GM21723 (cell line): ENCODE measurements around the gene BABAM2.

Experiments
- ATAC-seq: cut with Tn5 transposase; IDR thresholded peaks from one replicate; pipeline ENCODE4 v1.9.1; 2021; ENCODE audit warnings: mild to moderate bottlenecking, moderate library complexity; ENCODE audit not compliant: unreplicated experiment

Gene BABAM2

DNA sequence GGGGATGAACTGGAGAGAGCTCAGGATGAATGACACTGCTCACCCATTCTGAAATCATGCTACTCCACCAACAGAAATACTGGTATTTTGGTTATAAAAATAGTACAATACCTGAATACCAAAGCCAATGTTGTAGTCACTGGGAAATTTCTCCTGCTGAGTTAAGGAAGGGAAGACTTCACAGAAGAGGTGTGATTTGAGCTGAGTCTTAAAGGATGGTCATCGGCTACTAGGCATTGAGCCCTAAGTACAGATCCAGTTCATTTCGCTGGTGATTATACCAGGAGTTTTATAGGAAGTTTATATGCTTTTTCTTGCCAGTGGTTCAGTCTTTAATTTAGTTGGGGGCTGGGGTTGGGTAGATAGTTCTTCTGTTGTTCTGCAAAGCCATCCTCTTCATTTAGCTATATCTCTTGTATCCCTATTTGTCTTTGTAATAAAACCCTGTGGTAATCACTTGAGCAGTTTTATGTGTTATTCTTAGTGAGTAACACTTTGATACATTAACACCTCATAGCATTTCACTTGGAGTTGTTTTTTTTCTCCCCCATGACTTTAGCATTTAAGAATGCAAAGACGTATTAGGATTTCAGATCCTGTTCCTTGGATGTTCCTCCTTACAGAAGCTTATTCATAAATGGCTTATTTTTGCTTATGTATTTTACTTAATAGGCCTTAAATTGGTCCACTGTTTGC lies 262.2 kb downstream of the BABAM2 start:
- ATAC-seq: no peak

DNA sequence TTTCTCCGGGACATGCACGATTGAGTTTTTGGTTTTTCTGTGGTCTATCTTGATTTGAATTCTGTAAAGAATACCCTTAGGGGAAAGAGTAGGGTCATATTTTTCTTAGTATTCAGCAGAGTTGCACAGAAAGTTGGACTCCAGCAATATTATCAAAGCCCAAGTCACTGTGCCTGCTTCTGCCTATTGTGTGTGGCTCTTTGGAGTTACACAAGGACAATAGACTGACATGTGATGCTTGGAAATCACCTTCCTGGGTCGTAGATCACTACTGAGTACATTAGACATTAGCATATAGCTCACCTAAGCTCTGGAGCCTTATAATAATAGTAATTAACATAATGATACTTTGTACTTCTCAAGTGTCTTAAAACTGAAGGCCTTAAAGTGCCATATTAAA lies 263.3 kb downstream of the BABAM2 start:
- ATAC-seq: no peak

DNA sequence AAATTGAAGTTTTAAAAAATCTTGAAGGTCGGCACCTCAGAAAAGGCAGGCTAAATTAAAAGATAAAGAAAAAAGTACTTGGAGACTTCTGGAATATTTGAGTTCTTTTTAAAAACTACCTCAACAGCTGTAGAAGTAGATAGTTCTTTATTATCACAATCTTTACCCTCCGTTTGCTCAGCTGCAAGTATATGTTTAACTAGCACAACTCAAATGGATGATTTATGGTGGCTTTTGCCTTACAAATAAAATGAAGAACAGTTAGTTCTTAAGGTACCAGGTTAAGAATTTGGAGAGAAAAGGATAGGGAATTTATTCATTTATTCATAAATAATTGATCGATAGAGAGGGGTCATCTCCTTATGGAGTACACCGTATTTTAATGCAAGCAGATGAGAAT lies 264.6 kb downstream of the BABAM2 start:
- ATAC-seq: no peak

DNA sequence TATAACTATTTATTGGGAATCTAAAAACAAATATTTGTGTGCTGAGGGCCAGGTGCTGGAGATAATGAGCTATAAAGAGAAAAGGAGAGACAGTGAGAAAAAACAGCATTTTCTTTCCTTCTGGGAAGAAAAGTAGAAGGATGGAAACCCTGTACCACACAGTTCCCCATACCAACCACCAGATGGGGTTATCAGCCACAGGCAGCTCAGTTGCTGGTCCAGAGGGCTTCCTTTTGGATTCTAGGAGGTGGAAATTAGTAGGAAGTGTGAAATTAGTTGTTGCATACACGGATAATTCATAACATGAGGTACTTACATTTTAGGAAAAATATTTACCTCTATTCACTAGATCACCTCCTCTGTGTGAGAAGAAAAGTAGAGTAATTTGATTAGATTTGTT lies 265.1 kb downstream of the BABAM2 start:
- ATAC-seq: no peak

DNA sequence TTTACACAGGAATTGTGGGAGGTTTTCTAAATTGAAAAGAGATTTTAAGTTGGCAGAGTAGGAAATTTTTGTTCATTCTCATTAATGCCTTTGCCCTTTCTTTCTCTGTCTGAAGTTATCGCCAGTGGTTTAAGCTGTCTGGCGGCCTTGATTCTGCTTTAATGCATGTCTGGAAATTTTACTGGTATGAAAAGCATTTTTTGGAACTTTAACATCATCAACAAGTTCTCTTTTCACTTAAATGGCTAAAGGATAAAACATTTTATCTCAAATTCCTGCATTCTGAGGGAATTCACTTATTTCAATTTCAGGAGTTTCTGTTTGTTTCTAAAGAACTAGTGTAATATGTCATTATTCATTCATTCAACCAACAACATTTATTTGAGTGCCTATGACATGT lies 268.3 kb downstream of the BABAM2 start:
- no peak for ATAC-seq

DNA sequence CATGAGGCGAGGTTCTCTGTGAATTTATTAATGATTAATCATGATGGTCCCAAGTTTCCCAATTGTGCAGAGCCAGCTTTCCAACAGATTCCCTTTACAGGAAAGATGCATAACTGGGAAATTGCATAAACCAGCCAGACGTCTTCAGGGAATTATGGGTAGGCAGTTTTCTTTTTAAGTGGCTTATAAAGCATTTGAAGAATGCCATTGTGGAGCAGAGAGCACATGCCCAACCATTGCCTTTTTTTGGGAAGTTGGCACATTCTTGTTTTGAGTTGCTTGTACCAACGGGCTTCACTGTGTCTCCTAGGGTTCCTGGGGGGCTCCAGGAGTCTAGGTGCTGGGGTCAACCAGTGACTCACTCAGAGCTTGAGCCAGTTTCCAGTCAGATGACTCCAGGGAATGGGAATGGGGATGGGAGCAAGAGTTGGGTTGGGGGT lies 270.5 kb downstream of the BABAM2 start:
- ATAC-seq: no peak

DNA sequence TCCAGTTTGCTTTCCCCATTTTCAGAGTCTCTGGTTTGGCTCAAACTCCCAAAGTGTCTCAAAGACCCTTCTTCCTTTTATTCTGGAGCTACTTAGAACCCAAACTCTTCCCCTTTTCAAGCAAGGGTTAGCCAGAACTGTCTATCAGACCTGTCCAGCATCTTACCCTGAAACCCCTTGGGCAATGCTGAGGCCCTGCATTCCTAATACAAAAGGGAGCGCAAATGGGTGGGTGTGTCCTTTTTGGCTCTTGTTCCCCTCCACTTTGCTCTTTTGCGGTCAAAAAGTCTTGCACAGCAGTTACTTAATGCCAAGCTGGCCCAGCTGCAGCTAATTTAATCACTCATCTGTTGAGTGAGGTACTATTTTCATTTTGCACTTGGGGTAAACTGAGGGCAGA lies 270.9 kb downstream of the BABAM2 start:
- no peak for ATAC-seq

DNA sequence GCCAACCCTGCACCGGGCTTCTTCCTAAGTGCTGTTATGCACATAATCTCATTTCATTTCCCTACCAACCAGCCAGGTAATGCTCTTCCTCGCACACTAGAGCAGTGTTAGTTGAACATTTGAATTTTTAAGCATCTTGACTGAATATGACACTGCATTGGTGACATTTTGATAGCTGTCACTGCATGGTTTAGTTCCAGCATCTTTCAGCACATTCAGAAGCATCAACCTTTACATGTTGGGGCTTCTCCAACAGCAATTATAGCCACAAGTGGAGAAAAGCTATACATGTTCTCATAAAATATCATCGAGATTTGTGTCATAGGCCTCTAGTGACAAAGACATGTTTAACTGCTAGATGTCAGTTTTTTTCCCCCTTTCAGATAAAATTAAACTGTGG lies 272.0 kb downstream of the BABAM2 start:
- ATAC-seq: no peak

DNA sequence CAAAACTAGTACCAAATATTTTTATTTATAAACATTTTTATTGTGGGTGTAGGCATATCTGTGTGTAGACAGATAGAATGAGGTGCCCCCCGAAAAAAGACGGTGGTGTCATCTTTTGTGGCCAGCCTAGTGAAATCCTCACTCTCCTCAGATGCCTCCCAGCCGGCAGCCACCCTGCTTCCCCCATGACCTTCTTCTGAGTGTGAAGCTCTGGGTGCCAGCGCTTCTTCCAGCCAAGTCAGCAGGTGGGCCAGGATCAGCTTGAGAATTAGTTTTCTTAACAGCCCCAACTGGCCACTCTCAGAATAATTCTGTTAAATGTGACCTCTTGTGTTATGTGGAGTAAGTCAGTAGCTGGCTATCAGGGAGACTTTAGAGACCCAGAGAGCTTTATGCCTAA lies 272.5 kb downstream of the BABAM2 start:
- ATAC-seq: no peak

DNA sequence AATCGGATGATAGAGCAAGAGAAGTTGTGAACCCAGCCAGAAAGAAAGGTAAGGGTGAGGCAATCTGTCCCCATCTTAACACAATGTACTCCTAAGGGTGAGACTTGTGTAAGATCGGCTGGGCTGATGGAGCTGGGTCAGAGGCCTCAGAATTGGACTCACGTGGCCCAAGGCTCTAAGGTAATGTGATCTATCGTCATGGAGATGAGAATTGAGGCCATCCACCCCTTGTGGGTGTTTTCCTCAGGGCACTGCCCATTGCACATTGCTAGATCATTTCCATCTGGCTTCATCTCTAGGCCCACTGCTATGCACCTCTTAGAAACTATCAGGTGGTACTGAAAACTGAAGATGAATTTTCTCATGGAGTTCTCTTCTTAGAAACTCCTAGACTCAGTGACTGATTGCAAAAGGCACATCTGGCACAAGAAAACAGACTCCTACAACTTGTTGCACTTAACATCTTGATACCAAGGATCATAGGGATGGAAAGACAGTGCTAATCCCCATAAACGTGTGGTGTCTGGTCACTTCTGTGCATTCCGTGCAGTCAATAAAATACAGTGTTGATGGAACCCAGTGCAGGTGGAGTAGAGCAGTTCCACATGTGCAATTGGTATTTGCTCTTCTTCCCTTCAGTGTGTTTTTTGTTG lies 273.2 kb downstream of the BABAM2 start:
- ATAC-seq: no peak

DNA sequence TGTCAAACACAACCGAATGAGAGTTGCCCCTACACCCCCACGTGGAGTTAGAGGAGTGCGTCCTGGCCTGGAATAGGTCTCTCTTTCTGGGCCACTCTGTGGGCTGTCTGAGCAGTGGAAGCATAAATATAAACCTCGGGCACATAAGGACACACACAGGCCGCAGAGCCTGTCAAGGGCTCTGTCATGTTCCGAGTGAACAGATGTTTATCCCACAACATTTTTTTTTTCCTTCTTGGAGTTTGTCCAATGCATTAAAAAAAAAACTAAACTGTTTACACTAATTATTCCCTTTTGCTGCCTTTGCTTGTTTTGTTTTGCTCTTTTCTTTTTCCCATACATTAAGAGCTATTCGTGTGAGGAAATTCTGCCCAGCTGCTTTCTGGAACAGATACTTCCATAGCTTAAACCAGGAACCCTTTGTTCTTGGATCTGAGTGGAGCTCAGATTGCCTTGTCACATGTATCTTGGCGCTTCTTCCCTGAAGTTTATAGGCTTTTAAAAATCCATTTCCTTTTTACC lies 273.8 kb downstream of the BABAM2 start:
- no peak for ATAC-seq

DNA sequence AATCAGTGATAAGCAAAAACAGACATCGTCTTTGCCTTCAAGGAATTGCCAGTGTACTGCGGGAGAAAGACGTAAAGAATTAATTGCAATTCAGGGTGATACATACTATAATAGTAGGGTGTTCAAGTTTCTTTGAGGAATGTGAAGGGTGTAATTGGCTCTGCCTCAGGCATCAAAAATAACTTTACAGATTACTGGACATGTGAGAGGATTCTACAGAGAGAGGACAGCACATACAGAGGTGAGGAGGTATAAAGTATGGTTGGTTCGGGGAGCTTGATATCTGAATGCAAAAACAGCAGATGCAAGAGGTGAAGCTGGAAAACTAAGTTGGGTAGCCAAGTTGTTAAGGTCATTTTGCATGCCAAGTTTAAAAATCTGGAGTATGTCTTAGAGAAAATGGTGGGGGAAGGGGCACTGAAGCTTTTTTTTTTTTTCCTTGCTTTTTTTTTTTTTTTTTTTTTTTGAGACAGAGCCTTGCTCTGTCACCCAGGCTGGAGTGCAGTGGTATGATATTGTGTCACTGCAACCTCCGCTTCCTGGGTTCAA lies 274.6 kb downstream of the BABAM2 start:
- no peak for ATAC-seq

DNA sequence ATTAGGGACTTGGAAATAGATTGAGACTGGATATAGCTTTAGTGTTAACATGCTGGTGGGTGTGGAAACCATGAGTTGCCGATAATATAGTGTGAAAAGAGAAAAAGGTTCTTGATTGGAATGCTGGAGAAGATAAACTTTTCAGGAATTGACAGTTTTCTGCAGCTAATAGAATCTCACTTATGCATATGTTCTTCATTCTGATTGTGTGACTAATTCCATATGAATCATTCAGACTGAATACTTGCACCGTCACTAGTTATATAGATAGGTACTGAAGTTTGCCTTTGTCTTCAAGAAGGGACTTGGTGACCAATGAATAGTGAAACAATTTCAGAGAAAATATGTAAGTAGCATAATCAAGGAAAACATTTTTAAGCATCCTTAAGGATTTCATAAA lies 276.4 kb downstream of the BABAM2 start:
- ATAC-seq: no peak

DNA sequence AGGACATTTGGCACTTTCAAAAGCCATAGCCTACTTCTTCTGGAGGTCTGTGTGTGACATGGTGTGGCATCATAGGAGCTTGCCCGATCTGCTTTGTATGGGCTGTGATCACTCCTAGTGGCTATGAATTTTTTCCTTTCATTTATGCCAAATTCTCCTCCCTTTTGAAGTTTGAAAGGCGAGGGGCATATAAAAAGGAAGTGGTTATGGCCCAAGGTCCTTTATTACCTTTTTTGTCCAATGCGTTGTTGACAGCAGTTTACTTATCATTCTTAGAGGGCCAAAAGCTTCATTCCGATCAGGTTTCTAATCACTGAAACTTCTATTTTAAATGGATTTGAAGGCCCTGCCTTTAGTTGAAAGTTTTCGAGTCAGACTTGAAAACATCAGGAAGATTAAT lies 277.8 kb downstream of the BABAM2 start:
- ATAC-seq: no peak

DNA sequence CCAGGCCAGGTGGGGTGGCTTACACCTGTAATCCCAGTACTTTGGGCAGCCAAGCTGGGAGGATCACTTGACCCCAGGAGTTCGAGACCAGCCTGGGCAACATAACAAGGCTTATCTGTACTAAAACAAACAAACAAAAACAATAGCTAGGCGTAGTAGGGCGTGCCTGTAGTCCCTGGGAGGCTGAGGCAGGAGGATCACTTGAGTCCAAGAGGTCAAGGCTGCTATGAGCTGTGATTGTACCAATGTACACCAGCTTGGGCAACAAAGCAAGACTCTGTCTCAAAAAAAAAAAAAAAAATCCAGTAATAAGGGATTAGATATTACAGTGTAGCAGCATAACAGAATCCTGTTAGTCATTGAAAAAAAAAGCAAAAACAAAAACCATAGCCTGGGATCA lies 279.0 kb downstream of the BABAM2 start:
- ATAC-seq: no peak

DNA sequence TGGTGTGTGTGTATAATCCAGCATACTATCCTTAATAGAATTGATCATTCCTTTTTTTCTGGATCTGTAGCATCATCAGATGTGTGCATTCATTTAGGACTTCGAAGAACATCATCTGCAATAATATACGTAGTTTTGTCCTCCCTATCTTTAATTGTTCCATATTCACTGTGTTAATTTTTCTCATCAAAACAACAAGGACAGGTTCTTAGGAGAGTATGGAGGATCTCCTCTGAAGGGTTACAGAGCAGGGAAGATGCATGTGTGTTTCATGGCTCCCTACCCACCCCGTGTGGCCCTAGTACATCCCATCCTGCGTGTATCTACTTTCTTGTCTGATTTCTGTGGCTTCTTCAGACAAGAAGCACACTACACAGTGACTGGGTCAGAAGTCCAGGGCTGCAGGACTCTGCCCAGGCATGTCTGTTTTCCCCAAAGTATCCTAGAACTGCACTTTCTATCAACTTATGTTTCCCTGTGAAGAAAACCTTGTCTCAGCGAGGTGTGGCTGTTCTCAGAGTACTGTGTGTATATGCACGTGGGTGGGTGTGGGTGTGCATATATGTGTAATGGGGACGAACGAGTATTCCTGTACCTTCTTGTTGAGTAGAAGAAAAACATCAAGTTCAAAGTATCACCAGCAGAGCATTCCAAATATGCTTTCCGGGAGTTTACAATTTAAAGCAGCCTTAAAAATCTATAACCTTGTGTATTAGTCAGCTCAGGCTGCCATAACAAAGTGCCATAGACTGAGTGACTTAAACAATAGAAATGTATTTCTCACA lies 281.8 kb downstream of the BABAM2 start:
- no peak for ATAC-seq

DNA sequence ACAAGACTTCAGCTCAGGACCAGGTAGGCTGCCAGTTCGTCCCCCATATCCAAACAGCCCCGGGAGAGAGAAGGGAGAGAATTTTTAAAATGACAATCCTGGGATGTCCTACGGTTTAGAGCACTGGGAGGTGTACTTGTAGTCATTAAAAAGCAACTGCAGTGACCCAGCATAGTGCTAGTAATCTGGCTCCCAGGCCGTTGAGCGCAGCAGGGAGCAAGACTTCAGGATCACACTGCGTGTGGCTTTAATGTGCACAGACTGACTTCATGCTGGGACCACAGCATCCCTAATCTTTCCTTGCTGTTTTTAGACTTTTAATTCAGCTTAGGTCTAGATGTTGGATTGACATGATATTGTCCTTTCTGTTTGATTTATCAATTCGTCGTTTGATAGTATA lies 282.8 kb downstream of the BABAM2 start:
- no peak for ATAC-seq

DNA sequence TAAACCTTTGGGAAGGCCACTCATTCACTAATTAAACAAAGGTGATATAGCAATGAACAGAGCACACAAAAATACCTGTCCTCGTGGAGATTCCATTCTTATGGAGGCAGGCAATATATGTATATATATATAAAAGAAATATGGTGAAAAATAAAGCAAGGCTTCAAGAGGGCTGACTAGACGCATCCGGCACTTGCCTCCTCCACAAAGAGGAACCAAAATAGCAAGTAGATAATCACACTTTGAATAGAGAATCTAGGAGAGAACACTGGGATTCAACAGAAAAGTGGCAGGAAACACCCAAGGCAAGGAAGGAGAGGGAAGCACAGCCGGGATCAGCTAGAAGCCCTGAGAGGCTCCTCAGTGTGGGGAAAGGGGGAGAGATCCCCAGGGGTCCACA lies 283.7 kb downstream of the BABAM2 start:
- ATAC-seq: no peak

DNA sequence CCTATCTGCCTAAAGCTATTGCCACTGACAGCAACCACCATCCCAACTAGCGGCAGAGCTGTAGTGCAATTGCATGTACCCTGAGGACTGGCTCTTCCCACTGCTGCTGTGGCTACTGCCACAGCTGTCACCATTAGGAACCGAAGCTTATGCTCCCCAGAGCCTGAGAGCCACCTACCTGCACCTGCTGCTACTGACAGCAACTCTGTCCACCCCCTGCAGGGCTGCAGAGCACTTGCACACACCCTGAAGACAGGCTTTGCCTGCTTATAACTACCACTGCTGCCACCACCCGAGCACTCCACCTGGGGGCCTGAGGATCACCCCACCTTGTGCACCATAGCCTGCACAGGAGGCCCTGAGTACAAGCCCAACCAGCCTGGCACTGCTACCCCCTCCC lies 284.5 kb downstream of the BABAM2 start:
- ATAC-seq: no peak

DNA sequence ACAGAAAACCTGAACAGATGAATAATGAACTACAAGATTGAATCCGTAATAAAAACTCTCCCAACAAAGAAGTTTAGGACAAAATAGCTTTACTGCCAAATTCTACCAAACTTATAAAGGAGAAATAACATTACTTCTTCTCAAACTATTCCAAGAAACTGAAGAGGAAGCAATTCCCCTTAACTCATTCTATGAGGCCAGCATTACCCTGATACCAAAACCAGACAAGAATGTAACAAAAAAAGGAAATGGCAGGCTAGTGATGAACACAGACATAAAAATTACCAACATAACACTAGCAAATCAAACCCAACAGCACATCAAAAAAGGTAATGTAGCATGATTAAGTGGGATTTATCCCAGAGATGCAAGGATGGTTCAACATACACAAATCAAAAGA lies 288.4 kb downstream of the BABAM2 start:
- no peak for ATAC-seq

DNA sequence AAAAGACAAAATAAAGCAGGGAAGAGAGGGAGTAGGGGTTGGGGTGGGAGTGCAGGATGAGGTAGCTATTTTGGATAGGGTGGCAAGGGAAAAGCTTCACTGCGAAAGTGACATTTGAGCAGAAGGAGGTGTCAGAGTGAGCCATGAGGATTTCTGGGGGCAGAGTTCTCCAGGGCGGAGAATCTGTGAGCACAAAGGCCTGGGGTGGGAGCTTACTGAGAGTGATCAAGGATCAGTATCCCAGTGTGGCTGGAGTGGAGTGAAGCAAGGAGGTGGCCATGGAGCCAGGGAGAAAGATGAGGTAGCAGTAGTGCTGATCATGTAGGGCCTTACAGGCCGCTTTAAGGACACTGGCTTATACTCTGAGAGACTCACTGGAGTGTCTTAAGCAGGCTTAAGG lies 291.3 kb downstream of the BABAM2 start:
- ATAC-seq: no peak

DNA sequence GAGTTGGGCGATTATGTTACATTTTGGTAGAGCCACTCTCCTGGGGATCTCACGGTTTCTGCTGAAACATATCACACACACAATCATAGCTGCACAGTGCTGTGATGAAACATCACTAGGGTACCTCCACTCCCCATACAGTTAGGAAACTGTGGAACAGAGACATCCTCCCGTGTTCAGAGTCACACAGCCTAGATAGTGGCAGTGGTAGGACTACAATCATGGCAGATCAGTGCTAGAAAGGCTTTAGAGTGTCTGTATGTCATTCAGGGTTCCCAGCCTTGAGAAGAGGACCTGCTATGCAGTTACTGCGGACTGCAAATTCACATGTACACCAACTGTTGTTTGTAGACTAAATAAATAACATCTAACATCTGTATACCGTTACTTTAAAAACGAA lies 291.8 kb downstream of the BABAM2 start:
- ATAC-seq: no peak
